Dedifferentiated amniotic fluid mesenchymal stem cell (primary cell): ENCODE results near the gene FGD2.
A peak's percentile ranks its signal among the peaks of the same experiment; 100 is the strongest.

Experiments used
- DNase-seq: peaks from one replicate; pipeline ENCODE4 v3.0.0-alpha.2; 2016; ENCODE audit errors: extremely low spot score

FGD2 gene

DNA sequence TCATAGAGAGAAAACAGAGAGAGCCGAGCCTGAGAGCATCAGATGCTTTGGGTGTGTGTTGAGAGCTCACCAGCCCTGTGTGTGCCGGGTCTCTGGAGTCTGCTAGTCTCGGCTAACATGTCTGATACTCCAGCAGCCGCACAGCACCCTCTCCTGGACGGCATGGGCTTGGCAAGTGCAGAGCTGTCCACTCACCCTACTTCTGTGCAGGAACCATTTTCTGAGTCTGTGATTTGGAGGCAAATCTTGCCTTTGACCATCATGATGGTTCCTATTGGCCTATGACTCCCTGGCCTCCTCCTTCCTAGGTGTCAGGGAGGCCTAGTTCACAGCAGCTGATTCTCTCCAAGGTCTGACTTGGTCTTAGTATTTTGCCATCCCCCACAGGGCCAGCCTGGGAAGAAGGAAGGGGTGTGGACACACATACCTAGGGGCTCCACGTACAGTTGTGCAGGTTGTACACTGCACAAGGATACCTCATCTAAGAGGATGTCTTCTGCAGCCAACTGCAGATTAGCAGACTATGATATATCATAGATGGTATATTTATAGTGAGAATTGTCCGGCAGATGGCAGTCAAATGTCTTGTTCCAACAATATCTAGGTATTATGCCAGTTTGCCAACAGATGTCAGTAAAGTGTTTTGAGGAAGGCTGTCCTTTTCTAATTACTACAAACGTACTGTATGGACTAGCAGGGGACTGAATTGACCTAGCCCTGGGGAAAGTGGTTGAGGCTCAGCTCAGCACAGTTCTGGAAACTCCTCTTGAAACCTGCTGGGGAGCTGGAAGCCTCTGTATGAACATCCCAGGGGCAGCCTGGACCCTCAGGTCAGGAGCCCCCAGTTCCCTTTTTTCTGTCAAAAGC lies 13.0 kb downstream of the FGD2 start:
- peak; percentile 91 for DNase-seq

DNA sequence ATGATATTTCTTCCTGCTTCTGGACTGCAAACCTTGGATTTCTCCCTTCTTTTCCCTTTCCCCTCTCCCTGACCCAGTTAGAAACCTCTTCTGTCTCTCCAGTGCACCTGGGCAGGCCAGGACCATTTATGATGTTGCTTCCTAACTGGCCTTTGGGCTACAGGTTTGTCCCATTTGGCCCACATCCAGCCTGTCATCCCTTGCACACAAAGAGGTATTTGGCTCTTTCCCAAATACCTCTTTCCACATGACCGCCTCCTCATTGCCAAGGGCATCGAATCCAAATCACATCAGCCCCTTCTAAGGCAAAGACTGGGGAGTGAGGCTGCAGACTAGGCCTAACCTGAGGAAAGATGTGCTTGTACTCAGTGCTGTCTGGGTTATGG lies 13.6 kb downstream of the FGD2 start:
- no peak for DNase-seq

DNA sequence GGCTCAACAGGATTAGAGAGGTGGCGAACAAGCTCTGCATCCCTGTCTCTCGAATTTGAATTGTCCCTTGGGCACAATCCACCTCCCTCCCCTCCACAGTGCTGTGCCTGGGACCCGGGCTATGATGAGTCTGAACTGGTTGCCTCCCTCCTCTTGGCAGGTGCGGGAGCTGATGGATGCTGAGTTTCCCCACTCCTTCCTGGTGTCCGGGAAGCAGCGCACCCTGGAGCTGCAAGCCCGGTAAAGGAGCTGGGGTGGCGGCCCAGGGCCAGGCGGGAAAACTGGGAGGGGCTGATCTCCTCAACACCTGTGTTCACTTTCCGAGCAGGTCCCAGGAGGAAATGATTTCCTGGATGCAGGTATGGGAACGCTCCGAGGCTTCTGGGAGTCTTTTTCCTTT lies 14.9 kb downstream of the FGD2 start:
- no peak for DNase-seq

DNA sequence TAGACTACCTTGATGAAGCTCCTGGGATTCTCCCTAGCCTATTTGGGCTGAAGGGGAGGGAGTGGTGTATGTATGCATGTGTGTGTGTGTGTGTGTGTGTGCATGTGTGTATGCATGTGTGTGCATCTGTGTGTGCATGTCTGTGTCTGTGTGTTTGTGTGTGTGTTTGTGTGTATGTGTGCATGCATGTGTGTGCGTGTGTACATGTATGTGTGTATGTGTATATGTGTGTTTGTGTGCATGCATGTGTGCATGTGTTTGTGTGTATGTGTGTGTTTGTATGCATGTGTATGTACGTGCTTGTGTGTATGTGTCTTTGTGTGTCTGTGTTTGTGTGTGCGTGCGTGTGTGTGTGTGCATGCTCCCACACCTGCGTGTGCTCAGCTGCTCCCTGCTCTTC lies 15.4 kb downstream of the FGD2 start:
- DNase-seq, result no peak

DNA sequence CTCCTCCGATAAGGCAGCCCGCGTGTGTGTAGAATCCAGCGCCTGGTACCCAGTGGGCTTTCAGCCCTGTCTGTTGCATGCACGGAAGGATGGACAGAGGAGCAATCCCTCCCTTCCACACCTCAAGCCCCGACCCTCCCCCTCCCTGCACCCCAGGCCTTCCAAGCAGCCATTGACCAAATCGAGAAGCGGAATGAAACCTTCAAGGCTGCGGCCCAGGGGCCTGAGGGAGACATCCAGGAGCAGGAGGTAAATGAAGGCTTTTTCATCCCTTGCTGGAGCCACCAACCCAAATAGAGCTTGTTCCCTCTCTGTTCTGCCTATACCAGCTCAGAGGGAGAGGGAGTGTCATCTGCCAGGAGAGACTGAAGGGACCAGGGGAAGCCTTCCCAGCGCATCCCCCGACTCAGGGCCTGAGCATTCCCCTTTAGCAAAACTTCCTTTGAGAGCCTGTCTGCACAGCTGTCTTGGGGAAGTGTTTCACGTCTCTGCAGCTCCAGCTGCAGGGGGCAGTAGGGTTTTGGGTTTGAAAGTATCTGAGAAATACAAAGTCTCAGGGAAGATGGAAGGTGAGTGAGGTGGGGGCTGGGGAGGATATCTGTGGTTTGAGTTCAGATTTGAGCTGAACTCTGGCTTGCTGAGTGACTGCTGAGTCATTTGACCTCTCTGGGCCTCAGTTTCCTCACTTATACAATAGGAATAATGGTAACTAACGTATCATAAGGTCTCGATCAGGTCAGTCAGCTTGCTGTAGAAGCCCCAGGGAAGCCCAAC lies 16.1 kb downstream of the FGD2 start:
- no peak for DNase-seq

DNA sequence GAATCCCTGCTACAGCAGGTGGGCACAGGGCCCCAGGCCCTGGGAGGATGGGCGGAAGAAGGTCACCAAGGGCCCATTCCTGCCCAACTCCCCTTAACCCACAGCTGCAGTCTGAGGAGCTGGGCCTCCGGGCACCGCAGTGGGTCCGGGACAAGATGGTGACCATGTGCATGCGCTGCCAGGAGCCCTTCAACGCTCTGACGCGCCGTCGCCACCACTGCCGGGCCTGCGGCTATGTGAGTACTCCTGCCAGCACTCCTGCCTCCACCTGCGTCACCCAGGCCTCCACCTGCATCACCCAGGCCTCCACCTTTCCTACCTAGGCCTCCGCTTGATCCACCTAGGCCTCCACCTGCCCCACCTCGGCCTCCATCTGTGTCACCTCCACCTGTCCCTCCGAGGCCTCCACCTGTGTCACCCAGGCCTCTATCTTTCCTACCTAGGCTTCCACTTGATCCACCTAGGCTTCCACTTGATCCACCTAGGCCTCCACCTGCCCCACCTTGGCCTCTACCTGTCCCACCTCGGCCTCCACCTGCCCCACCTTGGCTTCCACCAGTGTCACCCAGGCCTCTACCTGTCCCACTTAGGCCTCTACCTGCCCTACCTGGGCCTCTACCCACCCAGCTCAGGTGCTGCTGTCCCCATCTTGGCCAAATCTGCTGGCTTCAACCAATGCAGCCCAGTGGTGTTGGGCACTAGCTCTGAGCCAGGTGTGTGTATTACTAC lies 16.8 kb downstream of the FGD2 start:
- DNase-seq, result no peak

DNA sequence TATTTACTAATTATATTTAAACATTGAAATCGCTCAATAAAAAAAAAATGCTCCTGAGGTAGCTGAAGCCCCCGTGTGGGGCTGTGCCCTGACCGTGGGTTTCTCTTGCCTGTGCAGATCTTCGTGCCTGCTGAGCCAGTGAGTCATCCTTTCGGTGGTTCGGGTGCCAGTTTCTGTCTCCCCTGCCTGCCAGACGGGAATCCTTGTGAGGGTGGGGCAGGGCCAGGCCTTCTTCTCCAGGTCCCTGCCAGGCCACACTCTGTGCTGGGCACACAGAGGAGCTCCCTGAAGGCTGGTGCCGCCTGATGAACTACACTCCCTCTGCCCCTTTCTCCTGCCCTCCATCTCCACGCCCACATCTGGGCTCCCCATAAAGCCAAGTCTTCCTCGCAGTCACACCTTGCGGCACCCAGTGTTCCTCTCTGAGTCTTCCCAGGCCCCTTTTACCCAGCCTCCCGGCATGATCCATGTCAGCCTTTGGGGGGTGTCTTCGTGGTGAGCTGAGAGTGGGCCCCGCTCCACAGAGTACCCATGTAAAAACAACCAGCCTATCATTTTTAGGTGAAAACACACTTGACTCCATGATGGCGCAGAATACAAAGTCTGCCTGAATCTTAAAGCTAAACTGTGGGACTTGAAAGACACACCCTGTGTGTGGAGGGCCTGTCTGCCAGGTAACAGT lies 19.3 kb downstream of the FGD2 start:
- DNase-seq, result peak; percentile 56

GRCh38 chr6:37025621-37026466 lies 20.4 kb downstream of the FGD2 start:
- no peak for DNase-seq

DNA sequence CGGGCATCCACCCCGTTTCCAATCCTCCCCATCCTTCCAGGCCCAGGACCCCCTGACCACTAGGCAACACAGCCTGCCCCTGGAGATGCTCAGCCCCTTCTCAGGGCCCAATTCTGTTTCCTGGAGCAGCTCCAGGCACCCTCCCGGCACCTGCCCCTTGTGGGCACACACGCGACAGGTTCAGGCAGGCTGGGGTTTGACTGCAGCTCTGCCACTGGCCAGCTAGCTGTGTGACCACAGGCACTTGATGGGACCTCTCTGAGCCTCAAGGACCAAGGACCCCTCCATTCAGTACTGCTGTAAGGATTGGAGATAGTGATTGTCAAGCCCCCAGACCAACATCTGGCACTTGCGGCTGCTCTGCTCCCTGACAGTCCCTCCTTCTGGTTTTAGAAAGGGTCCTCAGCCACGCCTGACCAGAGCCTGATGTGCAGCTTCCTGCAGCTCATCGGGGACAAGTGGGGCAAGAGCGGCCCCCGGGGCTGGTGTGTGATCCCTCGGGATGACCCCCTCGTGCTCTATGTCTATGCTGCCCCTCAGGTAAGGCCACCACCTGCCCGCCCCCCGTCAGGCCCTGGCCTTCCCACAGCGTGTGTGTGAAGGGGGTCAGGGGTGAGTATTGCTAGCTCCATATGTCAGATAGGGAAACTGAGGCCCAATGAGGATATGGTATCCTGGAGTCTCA lies 21.7 kb downstream of the FGD2 start:
- DNase-seq, result no peak

- DNase-seq, result no peak
These were observed 22.5 kb downstream of the FGD2 start for GRCh38 chr6:37027811-37028469.

DNA sequence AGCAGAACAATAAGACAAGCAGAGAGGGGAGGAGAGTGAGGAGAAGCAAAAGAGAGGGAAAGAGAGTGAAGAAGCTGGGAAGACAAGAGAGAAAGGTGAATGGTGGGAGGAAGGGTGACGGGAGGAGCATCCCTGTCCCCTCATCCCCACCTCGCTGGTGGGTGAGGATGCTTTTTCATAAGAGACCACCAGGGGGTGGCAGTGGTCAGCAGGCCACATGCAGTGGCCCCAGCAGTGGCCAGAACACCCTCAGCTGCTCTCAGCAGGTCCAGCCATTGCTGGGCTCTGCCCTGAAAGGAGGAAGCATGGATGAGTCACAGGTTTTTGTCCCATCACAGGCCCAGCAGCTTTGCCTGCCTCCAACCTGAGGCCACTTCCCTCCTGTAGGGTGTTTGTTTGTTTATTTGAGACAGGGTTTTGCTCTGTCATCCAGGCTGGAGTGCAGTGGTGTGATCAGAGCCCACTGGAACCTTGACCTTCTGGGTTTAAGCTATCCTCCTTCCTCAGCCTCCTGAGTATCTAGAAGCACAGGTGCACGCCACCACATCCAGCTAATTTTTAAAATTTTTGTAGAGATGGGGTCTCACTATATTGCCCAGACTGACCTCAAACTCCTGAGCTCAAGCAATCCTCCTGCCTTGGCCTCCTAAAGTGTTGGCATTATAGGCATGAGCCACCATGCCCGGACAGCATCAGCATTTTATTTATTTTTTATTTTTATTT lies 24.0 kb downstream of the FGD2 start:
- peak; percentile 62 for DNase-seq

DNA sequence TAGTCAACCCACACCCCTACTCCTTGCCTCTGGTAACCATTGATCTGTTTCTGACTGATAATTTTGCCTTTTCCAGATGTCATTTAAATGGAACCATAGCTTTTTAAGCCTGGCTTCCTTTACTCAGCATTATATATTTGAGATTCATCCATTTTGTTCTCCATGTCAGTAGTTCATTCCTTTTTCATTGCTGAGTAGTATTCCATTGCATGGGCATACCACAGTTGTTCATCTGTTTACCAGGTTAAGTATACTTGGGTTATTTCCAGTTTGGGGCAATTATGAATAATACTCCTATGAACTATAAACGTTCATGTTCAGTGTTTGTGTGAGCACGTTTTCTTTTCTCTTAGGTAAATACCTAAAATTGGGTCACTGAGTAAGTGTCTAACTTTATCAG lies 25.1 kb downstream of the FGD2 start:
- DNase-seq, result no peak

DNA sequence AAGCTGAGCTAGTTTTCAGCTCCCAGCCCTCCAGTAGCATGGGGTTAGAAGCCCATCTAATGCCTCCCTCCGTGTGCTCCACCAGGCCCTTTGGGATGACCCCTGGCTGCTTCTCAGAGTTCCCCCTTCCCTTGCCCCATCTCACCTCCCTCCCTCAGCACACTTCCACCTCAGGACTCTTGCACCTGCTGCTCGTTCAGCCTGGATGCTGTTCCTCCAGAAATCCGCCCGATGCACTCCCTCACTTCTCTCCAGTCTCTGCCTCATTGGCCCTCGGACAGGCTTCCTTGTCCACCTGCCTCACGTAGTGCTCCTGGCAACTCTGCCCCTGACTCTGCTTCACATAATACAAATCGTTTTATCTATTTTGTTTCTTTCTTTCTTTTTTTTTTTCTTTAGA lies 26.8 kb downstream of the FGD2 start:
- DNase-seq, result no peak

DNA sequence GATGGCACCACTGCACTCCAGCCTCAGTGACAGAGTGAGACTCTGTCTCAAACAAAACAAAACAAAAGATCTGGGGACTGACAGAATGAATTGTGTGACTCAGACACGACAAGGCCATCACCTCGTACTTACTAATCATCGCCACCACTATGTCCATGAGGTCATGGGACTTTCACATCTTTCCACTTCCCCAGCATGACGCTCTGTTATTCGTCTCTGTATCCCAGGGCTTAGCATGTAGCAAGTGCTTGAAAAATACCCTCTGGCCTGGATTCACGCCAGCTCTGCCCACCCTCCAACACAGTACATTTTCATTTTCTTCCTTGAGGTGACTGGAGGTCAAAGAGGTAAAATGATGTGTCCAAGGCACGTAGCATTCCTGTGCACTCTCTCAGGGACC lies 27.8 kb downstream of the FGD2 start:
- no peak for DNase-seq

- no peak for DNase-seq
These were observed 28.7 kb downstream of the FGD2 start for GRCh38 chr6:37033819-37034795.

DNA sequence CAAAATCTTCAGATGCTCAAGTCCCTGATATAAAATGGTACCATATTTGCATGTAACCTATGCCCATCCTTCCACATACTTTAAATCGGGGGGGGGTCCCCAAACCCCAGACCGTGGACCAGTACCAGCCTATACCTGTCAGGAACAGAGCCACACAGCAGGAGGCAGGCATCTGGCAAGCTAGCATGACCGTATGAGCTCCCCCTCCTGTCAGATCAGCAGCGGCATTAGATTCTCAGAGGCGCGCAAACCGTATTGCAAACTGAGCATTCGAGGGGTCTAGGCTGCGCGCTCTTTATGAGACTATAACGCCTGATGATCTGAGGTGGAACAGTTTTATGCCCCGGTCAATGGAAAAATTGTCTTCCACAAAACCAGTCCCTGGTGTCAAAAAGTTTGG lies 30.7 kb downstream of the FGD2 start:
- DNase-seq, result no peak

GRCh38 chr6:37038292-37039198 lies 33.1 kb downstream of the FGD2 start:
- DNase-seq, result no peak
